Keratinocyte (primary cell): ENCODE results near the gene PLEKHF1. TPM values are rescaled to one million over a fixed set of nuclear protein-coding genes. Genes with fewer than 3 reads are reported as not detected.

ENCODE experiments used
- DNase-seq: peaks from one replicate; pipeline ENCODE4 v3.0.0-alpha.2; 2011; ENCODE audit warnings: low read depth, missing footprints, low spot score
- FAIRE-seq: peaks from 2 replicates; lab custom pipeline; 2011; peaks lifted over from hg19 to GRCh38; lab: Jason Lieb, UNC
- H2AFZ ChIP-seq: 2 replicates; pipeline ENCODE4 v1.6.0; 2012; ENCODE audit warnings: low read length, control low read depth, inconsistent platforms; ENCODE audit not compliant: control insufficient read depth
- H3K27ac ChIP-seq: 2 replicates; pipeline ENCODE4 v1.5.1; 2011; ENCODE audit warnings: low read length; ENCODE audit not compliant: control insufficient read depth, insufficient read depth
- H3K27me3 ChIP-seq: 3 replicates; pipeline ENCODE4 v1.6.0; 2011; ENCODE audit warnings: low read length; ENCODE audit not compliant: control insufficient read depth, insufficient read depth; ENCODE audit errors: extremely low read depth
- H3K36me3 ChIP-seq, 2 experiments: 2 replicates in 1 of 2; 3 replicates in 1 of 2; pipeline ENCODE4 v1.5.1; 2011; ENCODE audit warnings: low read length in 2 of 2, mild to moderate bottlenecking in 1 of 2; ENCODE audit not compliant: control insufficient read depth in 2 of 2, insufficient read depth in 2 of 2; ENCODE audit errors: extremely low read depth in 1 of 2
- H3K4me1 ChIP-seq: 3 replicates; pipeline ENCODE4 v1.5.1; 2011; ENCODE audit warnings: low read length; ENCODE audit not compliant: control insufficient read depth, insufficient read depth; ENCODE audit errors: extremely low read depth
- H3K4me2 ChIP-seq: 3 replicates; pipeline ENCODE4 v1.6.0; 2011; ENCODE audit warnings: low read depth, low read length; ENCODE audit not compliant: control insufficient read depth, insufficient read depth; ENCODE audit errors: extremely low read depth
- H3K4me3 ChIP-seq, 3 experiments: fragments of 200-600 bp in 1 of 3; sonication (generic) in 1 of 3; 2 replicates in 2 of 3; 3 replicates in 1 of 3; pipeline ENCODE4 v1.5.1; 2011 to 2016; ENCODE audit warnings: low read length in 3 of 3, mild to moderate bottlenecking in 3 of 3, control low read depth in 2 of 3, inconsistent platforms in 1 of 3, low read depth in 1 of 3, mixed read lengths in 1 of 3, mixed run types in 1 of 3, moderate library complexity in 1 of 3; ENCODE audit not compliant: control insufficient read depth in 2 of 3, insufficient read depth in 2 of 3; ENCODE audit errors: extremely low read depth in 1 of 3
- H3K79me2 ChIP-seq: 2 replicates; pipeline ENCODE4 v1.6.0; 2012; ENCODE audit warnings: low read length; ENCODE audit not compliant: control insufficient read depth, insufficient read depth
- H3K9ac ChIP-seq: 3 replicates; pipeline ENCODE4 v1.6.0; 2011; ENCODE audit warnings: low read length; ENCODE audit not compliant: control insufficient read depth, insufficient read depth; ENCODE audit errors: extremely low read depth
- H3K9me1 ChIP-seq: 3 replicates; pipeline ENCODE4 v1.6.0; 2011; ENCODE audit warnings: low read length; ENCODE audit not compliant: control insufficient read depth, insufficient read depth; ENCODE audit errors: extremely low read depth
- H3K9me3 ChIP-seq: 2 replicates; pipeline ENCODE4 v1.5.1; 2012; ENCODE audit warnings: low read depth, low read length; ENCODE audit not compliant: control insufficient read depth
- H4K20me1 ChIP-seq: 3 replicates; pipeline ENCODE4 v1.6.0; 2011; ENCODE audit warnings: low read length; ENCODE audit not compliant: control insufficient read depth, insufficient read depth; ENCODE audit errors: extremely low read depth
- EZH2 ChIP-seq: IDR thresholded peaks from one replicate; pipeline ENCODE4 v1.6.1; 2012; ENCODE audit warnings: inconsistent platforms, mild to moderate bottlenecking, low read length, moderate library complexity
- dilution Hi-C: fragments of 300-500 bp; cut with MboI; formaldehyde crosslinking; loops from one replicate; pipeline ENCODE4 v1.7.0; 2020; ENCODE audit warnings: low sequenced_read_pairs; ENCODE audit not compliant: extremely low pct_ligation_motif_present
- polyA plus RNA-seq, 5 experiments: library from polyadenylated mRNA; depleted of rRNA in 3 of 5; stranded (reverse) in 3 of 5; stranded (forward) in 1 of 5; unstranded in 1 of 5; fragments of >200 nt; gene quantifications; 1 replicate in 1 of 5; 2 replicates in 3 of 5; 3 replicates in 1 of 5; pipeline versions ENCODE4 v1.2.1 to v1.2.3, GENCODE V29; 2011 to 2012; ENCODE audit warnings: missing spikeins in 2 of 5, low read depth in 1 of 5, low replicate concordance in 1 of 5
- TF ChIP-seq, protein P1 (sequence below), 3 experiments: IDR thresholded peaks in 1 of 3; conservative IDR thresholded peaks in 1 of 3; optimal IDR thresholded peaks in 1 of 3; 2 replicates in 2 of 3; 3 replicates in 1 of 3; pipeline versions ENCODE3 to v1.5.1; 2011; ENCODE audit warnings: low read length in 3 of 3, mild to moderate bottlenecking in 3 of 3, moderate library complexity in 2 of 3, control low read depth in 1 of 3, inconsistent platforms in 1 of 3; ENCODE audit not compliant: insufficient read depth in 2 of 3; ENCODE audit errors: extremely low read depth in 1 of 3

PLEKHF1 gene
- polyA plus RNA-seq, 1 donor (not counting 4 experiments of a cell fraction or from before 2014, with no cell fraction given): 9.4 TPM

DNA sequence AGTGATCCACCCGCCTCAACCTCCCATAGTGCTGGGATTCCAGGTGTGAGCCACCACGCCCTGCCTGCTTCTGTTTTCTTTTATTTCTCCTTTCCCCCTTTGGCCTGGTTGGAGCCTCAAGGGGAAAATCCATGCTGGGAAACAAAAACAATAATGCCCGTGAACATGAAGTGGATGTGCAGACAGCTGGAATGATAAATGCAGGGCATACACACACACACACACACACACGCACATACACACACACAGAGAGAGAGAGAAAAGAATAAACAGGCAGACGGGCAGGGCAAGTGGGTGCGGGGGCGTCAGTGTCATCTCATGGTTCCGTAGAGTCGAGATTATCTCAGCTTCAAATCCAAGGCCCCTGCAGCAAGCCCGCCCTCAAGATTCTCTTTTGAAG is 4.4 kb upstream of the PLEKHF1 start:
- TF ChIP-seq, protein P1, sequence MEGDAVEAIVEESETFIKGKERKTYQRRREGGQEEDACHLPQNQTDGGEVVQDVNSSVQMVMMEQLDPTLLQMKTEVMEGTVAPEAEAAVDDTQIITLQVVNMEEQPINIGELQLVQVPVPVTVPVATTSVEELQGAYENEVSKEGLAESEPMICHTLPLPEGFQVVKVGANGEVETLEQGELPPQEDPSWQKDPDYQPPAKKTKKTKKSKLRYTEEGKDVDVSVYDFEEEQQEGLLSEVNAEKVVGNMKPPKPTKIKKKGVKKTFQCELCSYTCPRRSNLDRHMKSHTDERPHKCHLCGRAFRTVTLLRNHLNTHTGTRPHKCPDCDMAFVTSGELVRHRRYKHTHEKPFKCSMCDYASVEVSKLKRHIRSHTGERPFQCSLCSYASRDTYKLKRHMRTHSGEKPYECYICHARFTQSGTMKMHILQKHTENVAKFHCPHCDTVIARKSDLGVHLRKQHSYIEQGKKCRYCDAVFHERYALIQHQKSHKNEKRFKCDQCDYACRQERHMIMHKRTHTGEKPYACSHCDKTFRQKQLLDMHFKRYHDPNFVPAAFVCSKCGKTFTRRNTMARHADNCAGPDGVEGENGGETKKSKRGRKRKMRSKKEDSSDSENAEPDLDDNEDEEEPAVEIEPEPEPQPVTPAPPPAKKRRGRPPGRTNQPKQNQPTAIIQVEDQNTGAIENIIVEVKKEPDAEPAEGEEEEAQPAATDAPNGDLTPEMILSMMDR (optimal IDR thresholded peaks at IDR 0.05 in 1 of 3, IDR thresholded peaks at IDR 0.05 in 1 of 3, conservative IDR thresholded peaks at IDR 0.05 in 1 of 3; ENCODE audit: extremely low read depth in 1 of 3, insufficient read depth in 2 of 3, low read length in 3 of 3): no peak
- TF ChIP-seq EZH2: no peak
- Histone ChIP-seq H3K9me3 (no peaks in the 10 kb centered on the region), H3K4me3 (no peak overlapping the region), H3K27me3 (no peaks in the 10 kb centered on the region), H3K9me1 (no peaks in the 10 kb centered on the region), H3K36me3 (peaks cover 0 to 2% of the 10 kb centered on the region in 2 experiments), H3K79me2 (peaks cover 12% of the 10 kb centered on the region), H4K20me1 (no peaks in the 10 kb centered on the region), H3K9ac (no peak overlapping the region), H2AFZ (no peak overlapping the region), H3K27ac (no peak overlapping the region), H3K4me1 (peaks cover 32% of the 10 kb centered on the region), H3K4me2 (no peak overlapping the region)
- dilution Hi-C loops: no loop called here
- no peak for FAIRE-seq
- DNase-seq: no peak

DNA sequence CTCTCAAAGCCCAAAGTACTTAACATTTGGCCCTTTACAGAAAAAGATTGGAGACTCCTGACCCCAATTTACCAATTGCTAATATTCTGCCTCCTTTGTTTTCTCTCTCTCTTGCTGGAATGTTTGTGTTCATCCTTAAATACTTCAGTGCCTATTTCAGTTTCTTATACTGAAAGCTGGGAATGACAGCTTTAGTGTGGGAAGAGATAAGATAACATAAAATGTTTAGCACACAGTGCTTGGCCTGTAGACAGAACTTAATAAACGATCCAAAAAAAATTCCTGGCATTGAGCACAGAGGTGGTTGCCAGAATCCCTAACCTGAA is 3.0 kb upstream of the PLEKHF1 start:
- Histone ChIP-seq H3K27me3 (no peaks in the 10 kb centered on the region), H4K20me1 (no peaks in the 10 kb centered on the region), H3K79me2 (peaks cover 26% of the 10 kb centered on the region), H2AFZ (no peak overlapping the region), H3K9me3 (no peaks in the 10 kb centered on the region), H3K36me3 (no peaks in the 10 kb centered on the region), H3K9ac (peak overlapping the region; percentile 85), H3K4me1 (peaks cover 39% of the 10 kb centered on the region), H3K9me1 (no peaks in the 10 kb centered on the region), H3K27ac (peak overlapping the region; percentile 94), H3K4me2 (peak overlapping the region; percentile 90), H3K4me3 (peak overlapping the region; percentile 15 to 68 (median 31))
- TF ChIP-seq, protein P1 (optimal IDR thresholded peaks at IDR 0.05 in 1 of 3, IDR thresholded peaks at IDR 0.05 in 1 of 3, conservative IDR thresholded peaks at IDR 0.05 in 1 of 3; ENCODE audit: extremely low read depth in 1 of 3, insufficient read depth in 2 of 3, low read length in 3 of 3): no peak
- no peak for TF ChIP-seq EZH2
- FAIRE-seq: peak; percentile 23
- DNase-seq: no peak
- dilution Hi-C loops: no loop called here
